Upper lobe of right lung (tissue), 1 donor: Measurements from ENCODE around the gene DPY19L1. TPM values are rescaled to one million over a fixed set of nuclear protein-coding genes. Genes with fewer than 3 reads are reported as not detected.
A peak's percentile ranks its signal among the peaks of the same experiment; 100 is the strongest.

Experiments
- ATAC-seq: fragments of 200-7000 bp; cut with Tn5 transposase; one replicate; pipeline ENCODE4 v1.9.1; 2020; ENCODE audit warnings: mild to moderate bottlenecking, moderate library complexity
- DNase-seq: peaks from one replicate; pipeline ENCODE4 v3.0.0-alpha.2; 2020
- H3K27ac ChIP-seq: fragments of 200-600 bp; one replicate; pipeline ENCODE4 v1.8.0; 2022
- H3K27me3 ChIP-seq: fragments of 200-600 bp; one replicate; pipeline ENCODE4 v1.8.0; 2022; ENCODE audit warnings: mild to moderate bottlenecking
- H3K36me3 ChIP-seq: fragments of 200-600 bp; one replicate; pipeline ENCODE4 v1.8.0; 2022
- H3K4me1 ChIP-seq: fragments of 200-600 bp; one replicate; pipeline ENCODE4 v1.8.0; 2022
- H3K4me3 ChIP-seq: fragments of 200-600 bp; one replicate; pipeline ENCODE4 v1.8.0; 2022; ENCODE audit warnings: mild to moderate bottlenecking
- H3K9me3 ChIP-seq: fragments of 200-600 bp; one replicate; pipeline ENCODE4 v1.8.0; 2022
- intact Hi-C: fragments of 100-400 bp; cut with DNase I; formaldehyde crosslinking; loops from one replicate; pipeline ENCODE4 v1.11.0; 2022
- total RNA-seq: library from RNA; stranded (reverse); fragmentation: NEBNext Ultra II Directional; extraction: Animal tissue kit (Norgen Biotek cat#: 25700); gene quantifications from one replicate; pipeline ENCODE4 v1.2.1, GENCODE V29; 2021
- TF ChIP-seq, protein P1 (sequence below): fragments of 200-600 bp; IDR thresholded peaks from one replicate; pipeline ENCODE4 v1.8.0; 2022; ENCODE audit warnings: antibody characterized with exemption
- donor health status: DM: no; HTN: yes; CAD: no; lungs with severe emphysema.

DPY19L1 gene
- total RNA-seq, 1 donor from 2014 or later: 52.0 TPM

GRCh38 chr7:35036361-35037171, 719 bp downstream of the DPY19L1 start:
- Histone ChIP-seq H3K4me1 (peaks cover 28% of the 10 kb centered on the region), H3K4me3 (peak overlapping the region; percentile 76), H3K27me3 (no peaks in the 10 kb centered on the region), H3K36me3 (no peaks in the 10 kb centered on the region), H3K9me3 (no peaks in the 10 kb centered on the region), H3K27ac (peak overlapping the region; percentile 76)
- intact Hi-C loops: no loop called here
- TF ChIP-seq, protein P1, sequence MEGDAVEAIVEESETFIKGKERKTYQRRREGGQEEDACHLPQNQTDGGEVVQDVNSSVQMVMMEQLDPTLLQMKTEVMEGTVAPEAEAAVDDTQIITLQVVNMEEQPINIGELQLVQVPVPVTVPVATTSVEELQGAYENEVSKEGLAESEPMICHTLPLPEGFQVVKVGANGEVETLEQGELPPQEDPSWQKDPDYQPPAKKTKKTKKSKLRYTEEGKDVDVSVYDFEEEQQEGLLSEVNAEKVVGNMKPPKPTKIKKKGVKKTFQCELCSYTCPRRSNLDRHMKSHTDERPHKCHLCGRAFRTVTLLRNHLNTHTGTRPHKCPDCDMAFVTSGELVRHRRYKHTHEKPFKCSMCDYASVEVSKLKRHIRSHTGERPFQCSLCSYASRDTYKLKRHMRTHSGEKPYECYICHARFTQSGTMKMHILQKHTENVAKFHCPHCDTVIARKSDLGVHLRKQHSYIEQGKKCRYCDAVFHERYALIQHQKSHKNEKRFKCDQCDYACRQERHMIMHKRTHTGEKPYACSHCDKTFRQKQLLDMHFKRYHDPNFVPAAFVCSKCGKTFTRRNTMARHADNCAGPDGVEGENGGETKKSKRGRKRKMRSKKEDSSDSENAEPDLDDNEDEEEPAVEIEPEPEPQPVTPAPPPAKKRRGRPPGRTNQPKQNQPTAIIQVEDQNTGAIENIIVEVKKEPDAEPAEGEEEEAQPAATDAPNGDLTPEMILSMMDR: no peak
- DNase-seq (peak; percentile 84), ATAC-seq (peak; percentile 16)

- no peaks in the 10 kb centered on the region for H3K27me3 ChIP-seq
- H3K4me1 ChIP-seq: peaks cover 28% of the 10 kb centered on the region
- H3K36me3 ChIP-seq: no peaks in the 10 kb centered on the region
- H3K27ac ChIP-seq: no peak overlapping the region
- no peak for DNase-seq
- H3K4me3 ChIP-seq: peak overlapping the region; percentile 76
- H3K9me3 ChIP-seq: no peaks in the 10 kb centered on the region
- TF ChIP-seq, protein P1: no peak
- no peak for ATAC-seq
- intact Hi-C loops: no loop called here
These were observed 1.7 kb downstream of the DPY19L1 start for GRCh38 chr7:35035511-35035961.

GRCh38 chr7:35032166-35032565, 5.1 kb downstream of the DPY19L1 start:
- Histone ChIP-seq H3K36me3 (no peaks in the 10 kb centered on the region), H3K27ac (no peak overlapping the region), H3K27me3 (no peaks in the 10 kb centered on the region), H3K4me3 (no peak overlapping the region), H3K4me1 (peaks cover 21% of the 10 kb centered on the region), H3K9me3 (no peaks in the 10 kb centered on the region)
- intact Hi-C loops: no loop called here
- TF ChIP-seq, protein P1: no peak
- ATAC-seq (no peak), DNase-seq (no peak)

- Histone ChIP-seq H3K36me3 (no peaks in the 10 kb centered on the region), H3K27ac (no peak overlapping the region), H3K4me1 (peaks cover 15% of the 10 kb centered on the region), H3K4me3 (no peak overlapping the region), H3K9me3 (no peaks in the 10 kb centered on the region), H3K27me3 (no peaks in the 10 kb centered on the region)
- DNase-seq (no peak), ATAC-seq (no peak)
- intact Hi-C loops: no loop called here
- TF ChIP-seq, protein P1: no peak
These were observed 6.4 kb downstream of the DPY19L1 start for GRCh38 chr7:35030848-35031247.

DNA sequence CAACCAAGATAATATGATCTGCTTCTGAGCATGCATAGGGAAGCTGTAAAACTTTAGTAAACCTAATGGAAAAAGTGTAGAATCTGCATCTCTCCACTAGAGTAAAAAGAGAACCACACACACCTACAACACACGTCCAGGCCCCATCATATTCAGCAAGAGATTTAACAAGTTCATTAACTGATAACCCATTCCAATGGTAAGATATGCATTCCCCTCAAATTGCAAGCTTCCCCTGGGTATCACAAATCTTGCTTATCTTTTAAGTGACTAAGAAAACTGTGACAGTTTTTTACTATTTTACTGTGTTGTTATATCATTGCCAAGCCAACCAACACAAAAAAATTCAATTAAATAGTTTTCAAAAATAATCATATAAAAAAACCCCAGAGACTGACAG, 8.0 kb downstream of the DPY19L1 start:
- TF ChIP-seq, protein P1: no peak
- no peak for ATAC-seq
- no peaks in the 10 kb centered on the region for H3K9me3 ChIP-seq
- DNase-seq: no peak
- peaks cover 8% of the 10 kb centered on the region for H3K4me1 ChIP-seq
- no peaks in the 10 kb centered on the region for H3K36me3 ChIP-seq
- H3K27ac ChIP-seq: no peak overlapping the region
- H3K4me3 ChIP-seq: no peak overlapping the region
- intact Hi-C loops: no loop called here
- H3K27me3 ChIP-seq: no peaks in the 10 kb centered on the region
